ENCODE data around the gene ATOSB.

ATOSB gene

GRCh38 chr9:35102769-35103659, 12.6 kb downstream of the ATOSB start, which contains the start of gene STOML2 (continued):
- TF ChIP-seq ZNF140 (tag by site-specific recombination; IDR thresholded peaks at IDR 0.05) (peak; percentile 98), PRDM2 (tag by site-specific recombination; IDR thresholded peaks at IDR 0.05; ENCODE audit: borderline replicate concordance) (no peak), ZNF394 (tag by site-specific recombination; IDR thresholded peaks at IDR 0.05; ENCODE audit: borderline replicate concordance) (no peak), ZNF658 (tag by site-specific recombination; IDR thresholded peaks at IDR 0.05) (no peak), ZNF571 (tag by site-specific recombination; IDR thresholded peaks at IDR 0.05) (no peak), ZXDB (tag by site-specific recombination; IDR thresholded peaks at IDR 0.05) (peak; percentile 85), ZNF514 (tag by site-specific recombination; IDR thresholded peaks at IDR 0.05) (no peak), ZSCAN5A (tag by site-specific recombination; IDR thresholded peaks at IDR 0.05) (peak; percentile 84; the same call in 1 of the 2 replicates), ZNF521 (tag by site-specific recombination; IDR thresholded peaks at IDR 0.05) (no peak), YY1 (tag by site-specific recombination; IDR thresholded peaks at IDR 0.05) (no peak; the same call in none of the 2 replicates), SP3 (tag by site-specific recombination; IDR thresholded peaks at IDR 0.05) (peak; percentile 62), ZNF174 (tag by site-specific recombination; IDR thresholded peaks at IDR 0.05) (no peak), ZBTB10 (tag by site-specific recombination; IDR thresholded peaks at IDR 0.05) (no peak), IKZF3 (tag by site-specific recombination; IDR thresholded peaks at IDR 0.05) (peak; percentile 35; the same call in 1 of the 2 replicates), ZBTB48 (tag by site-specific recombination; IDR thresholded peaks at IDR 0.05) (no peak), PRDM4 (tag by site-specific recombination; IDR thresholded peaks at IDR 0.05) (no peak), ZNF561 (tag by site-specific recombination; IDR thresholded peaks at IDR 0.05; ENCODE audit: borderline replicate concordance) (no peak), ZNF626 (tag by site-specific recombination; IDR thresholded peaks at IDR 0.05) (no peak), ATF2 (tag by site-specific recombination; IDR thresholded peaks at IDR 0.05; ENCODE audit: low read depth) (no peak), ZNF132 (tag by site-specific recombination; IDR thresholded peaks at IDR 0.05; ENCODE audit: borderline replicate concordance) (no peak), CTCF (tag by site-specific recombination; IDR thresholded peaks at IDR 0.05) (no peak)
